CD4-positive, alpha-beta memory T cell (primary cell): ENCODE results near the gene TMEM185A. TPM values are rescaled to one million over a fixed set of nuclear protein-coding genes. Genes with fewer than 3 reads are reported as not detected.

ENCODE experiments used
- CTCF ChIA-PET: fragments of 350-600 bp; sonication (Branson Sonifier 250); formaldehyde crosslinking; loops from one replicate; lab custom pipeline; 2021; ENCODE audit warnings: inconsistent platforms; ENCODE audit not compliant: partially characterized antibody; lab: Charles Lee
- POLR2A ChIA-PET: fragments of 350-600 bp; sonication (Branson Sonifier 250); formaldehyde crosslinking; loops from one replicate; lab custom pipeline; 2021; ENCODE audit not compliant: partially characterized antibody; lab: Charles Lee
- DNase-seq, 5 donors: peaks; one replicate each; pipeline versions ENCODE4 v3.0.0 to v3.0.0-alpha.2; 2020 to 2022; ENCODE audit warnings: mixed read lengths in 1 of 5
- H3K27ac ChIP-seq: one replicate; pipeline ENCODE4 v1.7.0; 2013; ENCODE audit warnings: low read depth, low read length
- H3K27me3 ChIP-seq: 2 replicates; pipeline ENCODE4 v1.7.0; 2013; ENCODE audit warnings: mild to moderate bottlenecking, low read length, moderate library complexity; ENCODE audit not compliant: insufficient read depth
- H3K36me3 ChIP-seq: 2 replicates; pipeline ENCODE4 v1.7.0; 2013; ENCODE audit warnings: mild to moderate bottlenecking, low read length, moderate library complexity; ENCODE audit not compliant: insufficient read depth
- H3K4me1 ChIP-seq: 2 replicates; pipeline ENCODE4 v1.7.0; 2013; ENCODE audit warnings: mild to moderate bottlenecking, low read length, moderate library complexity; ENCODE audit not compliant: insufficient read depth
- H3K4me3 ChIP-seq, 2 donors: one replicate each; pipeline ENCODE4 v1.7.0; 2013; ENCODE audit warnings: low read length in 2 of 2, mild to moderate bottlenecking in 1 of 2
- H3K9me3 ChIP-seq, 2 donors: one replicate each; pipeline ENCODE4 v1.7.0; 2013; ENCODE audit warnings: low read length in 2 of 2, control low read depth in 1 of 2; ENCODE audit not compliant: control insufficient read depth in 1 of 2
- H3K27ac Mint-ChIP-seq, 7 donors: one replicate each; pipeline ENCODE4 v1.8.0; 2020 to 2021; ENCODE audit warnings: mixed read lengths in 7 of 7, mild to moderate bottlenecking in 6 of 7, inconsistent platforms in 3 of 7, moderate library complexity in 3 of 7
- H3K27me3 Mint-ChIP-seq, 2 donors: one replicate each; pipeline ENCODE4 v1.8.0; 2020 to 2021; ENCODE audit warnings: mixed read lengths in 2 of 2
- H3K36me3 Mint-ChIP-seq, 2 donors: one replicate each; pipeline ENCODE4 v1.8.0; 2020 to 2021; ENCODE audit warnings: mixed read lengths in 2 of 2, inconsistent platforms in 1 of 2, mild to moderate bottlenecking in 1 of 2
- H3K4me1 Mint-ChIP-seq, 4 donors: one replicate each; pipeline ENCODE4 v1.8.0; 2020 to 2021; ENCODE audit warnings: mixed read lengths in 4 of 4, mild to moderate bottlenecking in 1 of 4
- H3K4me3 Mint-ChIP-seq, 8 donors: one replicate each; pipeline ENCODE4 v1.8.0; 2020 to 2021; ENCODE audit warnings: mixed read lengths in 8 of 8, mild to moderate bottlenecking in 7 of 8, moderate library complexity in 6 of 8, inconsistent platforms in 3 of 8
- H3K9me3 Mint-ChIP-seq, 8 donors: one replicate each; pipeline ENCODE4 v1.8.0; 2020 to 2021; ENCODE audit warnings: mixed read lengths in 8 of 8, mild to moderate bottlenecking in 5 of 8, inconsistent platforms in 3 of 8, moderate library complexity in 1 of 8
- intact Hi-C: fragments of 100-400 bp; cut with micrococcal nuclease; formaldehyde crosslinking; loops from one replicate; pipeline ENCODE4 v1.15.1; 2023
- polyA plus RNA-seq, 2 donors: library from polyadenylated mRNA; unstranded; fragments of 300-500 nt; fragmentation: Illumina TruSeq; gene quantifications; one replicate each; pipeline ENCODE4 v1.2.3, GENCODE V29; 2021
- total RNA-seq, 2 experiments: library from RNA; stranded (reverse); gene quantifications; one replicate each; pipeline ENCODE4 v1.2.3, GENCODE V29; 2021

TMEM185A gene
- total and polyA plus RNA-seq, 4 experiments from 2014 or later: 13.9 to 27.6 (median 21.8) TPM

GRCh38 chrX:149639568-149639967, 8.0 kb upstream of the TMEM185A start:
- ChIA-PET CTCF (no interaction called here), POLR2A (no interaction called here)
- H3K4me3 ChIP-seq: no peak overlapping the region
- H3K36me3 ChIP-seq: no peaks in the 10 kb centered on the region
- DNase-seq: no peak
- no peaks in the 10 kb centered on the region for H3K36me3 Mint-ChIP-seq
- H3K9me3 Mint-ChIP-seq: peaks cover 0 to 1% (median 0%) of the 10 kb centered on the region in 8 donors
- no peak overlapping the region for H3K4me3 Mint-ChIP-seq
- peaks cover 0 to 2% (median 0%) of the 10 kb centered on the region in 4 donors for H3K4me1 Mint-ChIP-seq
- no peaks in the 10 kb centered on the region for H3K27me3 ChIP-seq
- H3K27ac Mint-ChIP-seq: no peak overlapping the region
- no peaks in the 10 kb centered on the region for H3K4me1 ChIP-seq
- intact Hi-C loops: no loop called here
- peaks cover 3 to 4% of the 10 kb centered on the region in 2 donors for H3K27me3 Mint-ChIP-seq
- no peaks in the 10 kb centered on the region for H3K9me3 ChIP-seq
- no peak overlapping the region for H3K27ac ChIP-seq

DNA sequence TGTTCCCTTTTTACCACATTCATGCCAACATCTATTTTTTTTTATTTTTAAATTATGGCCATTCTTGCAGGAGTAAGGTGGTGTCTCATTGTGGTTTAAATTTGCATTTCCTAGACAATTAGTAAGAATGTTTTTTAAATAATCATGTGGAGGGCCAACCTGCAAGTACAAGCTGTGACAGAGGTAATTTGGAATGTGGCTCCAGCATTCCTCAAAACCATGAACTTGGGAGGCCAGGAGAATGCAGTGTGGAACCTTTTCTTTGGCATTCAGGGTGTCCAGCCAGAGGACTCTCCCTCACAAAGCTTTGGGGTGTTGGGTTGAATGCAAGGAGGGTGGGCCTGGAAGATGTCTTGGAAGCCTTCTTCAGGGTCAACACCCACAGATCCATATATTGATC, 7.3 kb upstream of the TMEM185A start:
- CTCF ChIA-PET: no interaction called here
- Histone ChIP-seq H3K4me1 (no peaks in the 10 kb centered on the region), H3K27me3 (no peaks in the 10 kb centered on the region), H3K4me3 (no peak overlapping the region), H3K36me3 (no peaks in the 10 kb centered on the region), H3K27ac (no peak overlapping the region), H3K9me3 (no peaks in the 10 kb centered on the region)
- Mint-ChIP-seq H3K27ac (no peak overlapping the region), H3K36me3 (no peaks in the 10 kb centered on the region), H3K9me3 (no peaks in the 10 kb centered on the region), H3K4me1 (peaks cover 0 to 2% (median 0%) of the 10 kb centered on the region in 4 donors), H3K4me3 (no peak overlapping the region), H3K27me3 (peaks cover 3 to 4% of the 10 kb centered on the region in 2 donors)
- POLR2A ChIA-PET: no interaction called here
- intact Hi-C loops: no loop called here
- no peak for DNase-seq

DNA sequence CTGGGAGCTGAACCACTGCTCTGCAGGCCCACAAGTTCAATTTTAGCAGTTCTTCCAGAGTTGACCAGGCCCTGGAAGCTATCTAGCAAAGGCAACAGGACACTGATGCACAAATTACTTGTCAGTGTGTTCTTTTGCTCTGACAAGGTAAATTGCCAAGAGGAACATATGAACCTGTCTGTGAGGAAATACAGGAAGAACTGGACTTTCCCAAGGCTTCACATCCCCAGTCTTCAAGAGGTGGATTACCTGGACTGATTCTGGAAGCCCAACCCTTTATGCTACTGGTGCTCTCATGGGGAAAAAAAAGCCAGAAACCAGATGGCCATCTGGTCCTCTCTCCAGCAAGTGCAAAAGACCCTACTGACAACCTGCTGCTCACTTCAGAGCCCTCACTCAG, 1.9 kb upstream of the TMEM185A start:
- H3K27ac Mint-ChIP-seq: peak overlapping the region in 1 of 7 donors; percentile 57

GRCh38 chrX:149630681-149631233, 835 bp downstream of the TMEM185A start:
- H3K27me3 ChIP-seq: no peaks in the 10 kb centered on the region
- peak overlapping the region; percentile 83 to 95 (median 89) for H3K27ac Mint-ChIP-seq
- H3K27ac ChIP-seq: peak overlapping the region; percentile 49
- no peaks in the 10 kb centered on the region for H3K36me3 ChIP-seq
- peak in 1 of 5 donors; percentile 2 for DNase-seq
- peaks cover 23 to 52% (median 38%) of the 10 kb centered on the region in 4 donors for H3K4me1 Mint-ChIP-seq
- H3K9me3 Mint-ChIP-seq: no peaks in the 10 kb centered on the region
- POLR2A ChIA-PET: no interaction called here
- peaks cover 0 to 1% of the 10 kb centered on the region in 2 donors for H3K36me3 Mint-ChIP-seq
- peaks cover 2 to 4% of the 10 kb centered on the region in 2 donors for H3K27me3 Mint-ChIP-seq
- intact Hi-C loops: loop anchor here (5.0 kb wide), 2 partner anchors 118 to 1767 kb away; partner anchors contain the start of gene VMA21
- peak overlapping the region; percentile 89 to 95 (median 92) for H3K4me3 Mint-ChIP-seq
- no peaks in the 10 kb centered on the region for H3K9me3 ChIP-seq
- peak overlapping the region; percentile 57 to 65 for H3K4me3 ChIP-seq
- peaks cover 37% of the 10 kb centered on the region for H3K4me1 ChIP-seq
- CTCF ChIA-PET: no interaction called here

More for the DNA sequence above, 1.9 kb upstream of the TMEM185A start:
- Mint-ChIP-seq H3K36me3 (peaks cover 0 to 1% of the 10 kb centered on the region in 2 donors), H3K27me3 (peaks cover 3 to 4% of the 10 kb centered on the region in 2 donors), H3K9me3 (no peaks in the 10 kb centered on the region), H3K4me1 (peaks cover 15 to 32% (median 24%) of the 10 kb centered on the region in 4 donors), H3K4me3 (no peak overlapping the region)
- ChIA-PET CTCF (no interaction called here), POLR2A (no interaction called here)
- intact Hi-C loops: loop anchor here (5.0 kb wide), 2 partner anchors 121 to 1764 kb away; partner anchors contain the start of gene VMA21
- H3K4me1 ChIP-seq: peaks cover 30% of the 10 kb centered on the region
- H3K4me3 ChIP-seq: no peak overlapping the region
- no peaks in the 10 kb centered on the region for H3K27me3 ChIP-seq
- H3K9me3 ChIP-seq: no peaks in the 10 kb centered on the region
- H3K36me3 ChIP-seq: no peaks in the 10 kb centered on the region
- H3K27ac ChIP-seq: no peak overlapping the region
- no peak for DNase-seq

GRCh38 chrX:149629730-149630387, 1.7 kb downstream of the TMEM185A start:
- Histone ChIP-seq H3K27ac (no peak overlapping the region), H3K36me3 (no peaks in the 10 kb centered on the region), H3K9me3 (no peaks in the 10 kb centered on the region), H3K27me3 (no peaks in the 10 kb centered on the region), H3K4me1 (peaks cover 37% of the 10 kb centered on the region), H3K4me3 (no peak overlapping the region)
- Mint-ChIP-seq H3K27me3 (no peaks in the 10 kb centered on the region), H3K27ac (peak overlapping the region in 5 of 7 donors; percentile 16 to 89 (median 66)), H3K4me1 (peaks cover 26 to 61% (median 46%) of the 10 kb centered on the region in 4 donors), H3K36me3 (peaks cover 0 to 1% of the 10 kb centered on the region in 2 donors), H3K9me3 (no peaks in the 10 kb centered on the region), H3K4me3 (peak overlapping the region; percentile 61 to 94 (median 90))
- DNase-seq: peak in 1 of 5 donors; percentile 29
- intact Hi-C loops: loop anchor here (5.0 kb wide), 2 partner anchors 118 to 1767 kb away; partner anchors contain the start of gene VMA21
- ChIA-PET CTCF (no interaction called here), POLR2A (no interaction called here)

- Mint-ChIP-seq H3K27ac (no peak overlapping the region), H3K4me1 (peaks cover 28 to 71% (median 51%) of the 10 kb centered on the region in 4 donors), H3K4me3 (peak overlapping the region in 2 of 8 donors; percentile 48 to 54), H3K36me3 (peaks cover 0 to 1% of the 10 kb centered on the region in 2 donors), H3K27me3 (no peaks in the 10 kb centered on the region), H3K9me3 (no peaks in the 10 kb centered on the region)
- POLR2A ChIA-PET: no interaction called here
- intact Hi-C loops: no loop called here
- Histone ChIP-seq H3K27ac (no peak overlapping the region), H3K36me3 (no peaks in the 10 kb centered on the region), H3K4me3 (no peak overlapping the region), H3K4me1 (peaks cover 37% of the 10 kb centered on the region), H3K9me3 (no peaks in the 10 kb centered on the region), H3K27me3 (no peaks in the 10 kb centered on the region)
- DNase-seq: no peak
- CTCF ChIA-PET: no interaction called here
Measured at GRCh38 chrX:149628768-149629167, 2.8 kb downstream of the TMEM185A start.

GRCh38 chrX:149628280-149628679, 3.3 kb downstream of the TMEM185A start:
- Mint-ChIP-seq H3K27ac (no peak overlapping the region), H3K27me3 (no peaks in the 10 kb centered on the region), H3K9me3 (no peaks in the 10 kb centered on the region), H3K4me1 (peaks cover 29 to 74% (median 52%) of the 10 kb centered on the region in 4 donors), H3K4me3 (peak overlapping the region in 1 of 8 donors; percentile 10), H3K36me3 (peaks cover 0 to 1% of the 10 kb centered on the region in 2 donors)
- no peaks in the 10 kb centered on the region for H3K27me3 ChIP-seq
- peaks cover 37% of the 10 kb centered on the region for H3K4me1 ChIP-seq
- no peak overlapping the region for H3K4me3 ChIP-seq
- no peak overlapping the region for H3K27ac ChIP-seq
- H3K36me3 ChIP-seq: no peaks in the 10 kb centered on the region
- H3K9me3 ChIP-seq: no peaks in the 10 kb centered on the region
- DNase-seq: no peak
- ChIA-PET POLR2A (no interaction called here), CTCF (no interaction called here)
- intact Hi-C loops: no loop called here
